Airway epithelial cell (primary cell): ENCODE measurements around the gene ARL2. TPM values are rescaled to one million over a fixed set of nuclear protein-coding genes. Genes with fewer than 3 reads are reported as not detected.

Experiments used
- total RNA-seq: library from RNA; depleted of rRNA; stranded (reverse); fragments of >200 nt; gene quantifications from 2 replicates; pipeline ENCODE4 v1.2.3, GENCODE V29; 2015

Gene ARL2
- total RNA-seq: 118 and 132 TPM in 2 replicates

DNA sequence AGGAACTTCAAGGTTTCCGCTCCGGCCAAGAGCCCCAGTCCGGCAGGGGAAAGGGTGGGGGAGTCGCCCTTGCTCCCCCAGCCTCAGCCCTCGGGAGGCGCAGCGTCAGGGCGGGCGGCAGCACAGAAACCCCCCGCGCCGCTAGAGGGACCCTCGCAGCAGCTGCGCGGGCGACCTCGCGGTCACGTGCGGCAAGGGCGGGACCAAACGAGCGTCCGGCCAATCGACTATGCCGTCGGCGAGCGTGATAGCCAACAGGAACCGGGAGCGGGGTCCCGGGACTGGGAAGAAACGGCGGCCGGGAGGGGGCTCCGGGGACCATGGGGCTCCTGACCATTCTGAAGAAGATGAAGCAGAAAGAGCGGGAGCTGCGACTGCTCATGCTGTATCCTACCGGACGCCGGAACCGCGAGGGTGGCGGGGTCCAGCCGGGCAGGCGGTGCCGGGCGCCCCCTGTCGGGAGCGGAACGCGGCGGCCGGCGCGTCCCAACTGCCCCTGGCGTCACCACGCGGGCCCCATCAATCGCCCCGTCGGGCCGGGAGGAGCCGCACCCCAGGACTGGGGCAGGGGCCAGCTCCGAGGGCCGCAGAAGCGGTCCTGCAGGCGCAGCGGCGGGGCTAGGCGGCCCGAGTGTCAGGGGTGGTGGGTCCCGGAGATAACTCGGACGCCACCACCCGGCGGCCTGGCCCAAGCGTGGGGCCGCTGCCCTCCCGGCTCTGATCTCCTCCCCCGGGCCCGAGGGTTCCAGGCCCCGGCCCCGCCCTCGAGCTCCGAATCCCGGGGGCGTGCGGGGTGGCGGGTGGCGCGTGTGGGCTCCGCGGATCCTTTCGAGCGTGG lies at the start of gene ARL2:
Gene ARL2, plus strand, starts transcription at position 273 of the 838 bp plus-strand sequence. Its CDS starts 48 bp downstream, at position 321.

DNA sequence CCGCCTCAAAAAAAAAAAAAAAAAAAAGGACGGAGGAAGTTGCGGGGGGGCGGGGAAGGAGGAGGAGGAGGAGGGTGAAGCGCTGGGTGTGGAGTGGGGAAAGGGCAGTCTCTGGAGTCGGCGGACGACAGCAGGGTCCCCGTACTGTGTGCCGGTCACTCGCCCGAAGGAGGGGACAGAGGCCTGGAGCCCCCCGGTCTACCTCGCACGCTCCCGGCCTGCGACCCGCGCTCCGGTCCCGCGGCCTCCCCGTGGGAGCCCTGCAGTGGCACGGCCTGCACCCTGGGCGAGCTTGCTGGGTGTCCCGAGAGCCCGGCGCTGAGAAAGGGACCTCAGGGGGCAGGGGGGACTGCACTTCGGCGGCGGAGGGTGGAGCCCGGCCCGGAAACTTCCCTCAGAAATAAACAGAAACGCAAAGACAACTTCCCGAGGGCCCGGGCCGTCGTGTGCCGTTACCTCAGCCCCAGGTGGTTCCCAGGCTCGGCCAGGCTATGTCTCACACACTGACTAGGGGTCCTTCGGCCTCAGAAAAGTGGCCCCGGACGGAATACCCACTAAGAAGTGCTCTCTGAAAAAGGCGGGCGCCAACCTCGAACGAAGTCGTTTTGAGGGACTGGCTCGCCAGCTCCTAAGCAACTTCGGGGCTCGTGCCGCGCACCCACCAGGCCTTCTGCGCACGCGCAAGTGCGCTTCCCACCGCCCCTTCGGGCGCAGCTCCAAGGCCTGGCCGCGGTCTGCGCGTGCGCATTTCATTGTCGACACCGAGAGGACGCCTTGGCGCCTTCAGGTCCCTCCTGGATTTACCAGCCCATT lies 42.3 kb upstream of the ARL2 start, which contains the start of gene MAJIN:
Gene MAJIN, minus strand, starts transcription at position 688 of the 813 bp plus-strand sequence. CDS start 12,703 bp downstream, outside the sequence.

DNA sequence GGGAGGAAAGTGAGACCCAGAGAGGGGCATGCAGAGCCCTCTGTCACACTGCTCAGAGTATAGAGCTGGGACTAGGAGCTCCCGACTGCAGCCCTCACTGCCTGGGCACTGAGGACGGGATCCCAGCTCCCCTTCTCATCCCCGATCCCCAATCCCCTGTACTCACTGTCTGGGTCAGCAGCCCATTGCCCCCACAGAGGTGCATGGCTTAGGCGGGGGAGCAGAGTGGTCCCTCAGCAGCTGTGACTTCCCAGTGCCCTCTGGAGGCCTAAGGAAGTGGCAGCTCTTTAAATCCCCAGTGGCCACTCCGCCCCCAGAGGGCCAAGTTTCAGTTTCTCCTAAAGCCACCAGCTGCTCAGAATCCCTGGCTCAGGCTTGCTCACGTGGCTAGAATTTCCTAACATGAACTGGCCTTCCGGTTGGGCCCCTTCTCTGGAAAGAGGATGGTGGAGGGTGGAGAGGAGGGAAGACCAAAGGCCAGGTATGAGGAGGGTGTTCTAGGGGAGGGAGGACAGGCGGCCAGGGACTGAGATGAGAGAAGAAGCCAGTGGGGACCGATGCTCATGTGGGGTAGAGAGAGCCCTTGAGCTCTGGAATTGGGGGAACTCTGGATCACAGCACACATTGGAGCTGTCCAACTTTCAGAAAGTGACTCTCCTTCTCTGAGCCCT lies 17.1 kb upstream of the ARL2 start, which contains the start of gene BATF2:
Gene BATF2, minus strand, starts transcription at position 262 of the 671 bp plus-strand sequence. Its CDS starts 57 bp downstream, at position 205.

DNA sequence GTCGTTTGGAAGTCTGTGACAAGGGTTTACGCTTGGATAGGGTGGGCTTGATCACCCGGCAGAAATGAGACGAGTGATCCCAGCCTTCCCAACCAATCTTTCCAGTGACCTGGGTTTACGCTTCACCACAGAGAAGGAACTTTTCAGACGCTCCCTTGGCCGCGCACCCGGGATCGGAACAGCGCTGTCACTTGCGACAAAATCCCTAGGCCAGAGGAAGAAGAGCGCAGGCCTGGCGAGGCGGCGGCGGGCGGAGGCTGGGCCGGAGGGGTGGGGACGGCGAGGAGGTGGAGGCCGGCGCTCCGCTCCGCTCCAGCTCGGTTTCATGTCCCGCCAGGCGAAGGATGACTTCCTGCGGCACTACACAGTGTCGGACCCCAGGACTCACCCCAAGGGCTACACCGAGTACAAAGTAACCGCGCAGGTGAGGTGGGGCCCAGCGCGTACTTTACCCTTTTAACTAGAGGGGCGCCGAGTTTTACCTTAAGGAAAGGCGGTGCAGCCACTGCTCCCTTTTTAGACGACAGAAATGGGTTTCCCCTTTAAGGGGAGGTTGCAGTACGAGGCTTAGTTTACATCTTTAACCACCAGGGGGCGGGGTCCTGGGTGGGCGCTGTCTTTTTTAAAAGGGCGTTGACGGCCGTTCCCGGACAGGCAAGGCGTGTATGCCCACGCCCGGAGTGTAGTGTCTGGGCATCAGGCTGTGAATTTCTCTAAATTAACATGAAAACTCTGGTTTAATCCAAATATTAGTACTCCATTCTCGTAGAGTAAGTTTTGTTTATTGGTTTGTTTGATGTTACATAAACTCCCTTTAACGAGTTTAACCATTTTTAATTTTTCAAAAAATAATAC lies 13.5 kb downstream of the ARL2 start, which contains the start of gene SNX15:
Gene SNX15, plus strand, starts transcription at position 227 of the 855 bp plus-strand sequence. Its CDS starts 99 bp downstream, at position 326.

DNA sequence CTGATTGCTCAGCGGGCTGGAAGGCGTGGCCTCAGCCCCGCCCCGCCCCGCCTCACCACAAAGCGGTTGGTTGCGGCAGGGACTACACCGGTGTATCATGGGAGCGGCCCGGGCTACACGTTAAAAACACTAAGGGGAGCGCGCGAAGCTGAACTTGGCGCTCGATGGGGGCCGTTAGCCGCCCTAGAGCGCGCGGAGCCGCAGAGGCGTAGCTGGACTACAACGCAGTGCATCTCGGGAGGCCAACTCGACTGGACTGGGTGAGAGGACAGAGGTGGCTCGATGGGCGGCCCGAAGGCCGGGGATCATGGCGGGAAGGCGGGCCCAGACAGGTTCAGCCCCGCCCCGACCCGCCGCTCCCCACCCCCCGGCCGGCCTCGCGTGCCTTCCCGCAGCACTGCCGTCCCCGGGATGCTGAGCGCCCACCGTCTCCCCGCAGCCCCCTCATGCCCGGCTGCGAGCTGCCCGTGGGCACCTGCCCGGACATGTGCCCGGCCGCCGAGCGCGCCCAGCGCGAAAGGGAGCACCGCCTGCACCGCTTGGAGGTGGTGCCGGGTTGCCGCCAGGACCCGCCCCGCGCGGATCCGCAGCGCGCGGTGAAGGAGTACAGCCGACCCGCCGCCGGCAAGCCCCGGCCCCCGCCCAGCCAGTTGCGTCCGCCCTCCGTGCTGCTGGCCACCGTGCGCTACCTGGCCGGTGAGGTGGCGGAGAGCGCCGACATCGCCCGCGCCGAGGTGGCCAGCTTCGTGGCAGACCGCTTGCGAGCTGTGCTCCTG lies 27.1 kb downstream of the ARL2 start, which contains the start of gene SAC3D1:
Gene SAC3D1, plus strand, starts transcription at position 364 of the 776 bp plus-strand sequence. Its CDS starts 83 bp downstream, at position 447.

DNA sequence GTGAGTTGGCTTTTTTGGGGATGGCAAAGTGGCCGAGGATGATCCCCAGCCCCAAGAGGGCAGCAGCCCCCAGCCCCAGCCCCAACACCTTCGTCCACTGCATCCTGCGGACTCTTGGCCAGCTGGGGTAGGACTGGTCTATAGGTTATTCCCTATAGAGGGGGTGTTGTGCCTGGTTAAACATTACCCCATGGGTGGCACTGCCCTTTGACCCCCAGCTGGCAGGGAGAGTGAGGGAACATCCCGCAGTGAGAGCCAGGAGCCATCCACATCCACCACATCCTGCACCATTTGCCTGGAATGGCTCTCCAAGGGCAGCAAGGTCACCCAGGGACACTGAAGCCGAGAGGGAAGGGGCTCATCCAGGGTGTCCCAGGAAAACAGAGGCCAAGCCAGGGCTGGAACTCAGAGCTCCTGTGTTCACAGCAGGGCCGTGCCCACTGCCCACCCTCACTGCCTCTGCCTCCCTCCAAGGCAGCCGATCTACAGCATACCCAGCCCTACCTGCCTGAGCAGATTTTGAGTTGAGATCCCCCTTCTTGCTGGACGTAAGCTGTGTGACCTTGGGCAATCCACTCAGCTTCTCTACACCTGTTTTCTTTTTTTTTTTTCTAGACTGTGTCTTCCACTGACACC lies 44.6 kb downstream of the ARL2 start, which contains the start of gene NAALADL1:
Gene NAALADL1, minus strand, starts transcription at position 135 of the 636 bp plus-strand sequence. Its CDS starts 32 bp downstream, at position 103.

Other genes starting within 250 kb of the ARL2 start
- gene SF1, start 235.6 kb upstream of the ARL2 start, total RNA-seq: 130 and 133 TPM in 2 replicates
- gene MAP4K2, start 210.9 kb upstream of the ARL2 start, total RNA-seq: 23.3 and 35.0 TPM in 2 replicates
- 21.9 and 28.4 TPM in 2 replicates for gene MEN1, start 203.6 kb upstream of the ARL2 start, total RNA-seq
- gene CDC42BPG, start 169.5 kb upstream of the ARL2 start, total RNA-seq: 15.9 and 17.4 TPM in 2 replicates
- 43.7 and 57.8 TPM in 2 replicates for gene EHD1, start 135.5 kb upstream of the ARL2 start, total RNA-seq
- 18.2 and 19.0 TPM in 2 replicates for gene ATG2A, start 97.0 kb upstream of the ARL2 start, total RNA-seq
- gene PPP2R5B, start 89.5 kb upstream of the ARL2 start, total RNA-seq: 14.8 and 16.2 TPM in 2 replicates
- gene GPHA2, start 78.3 kb upstream of the ARL2 start, total RNA-seq: not detected in 2 replicates
- gene MAJIN, start 42.1 kb upstream of the ARL2 start, total RNA-seq: not detected in 2 replicates
- gene BATF2, start 17.2 kb upstream of the ARL2 start, total RNA-seq: 0.09 TPM in 1 of 2 replicates, not detected in the other
- gene SNX15, start 13.3 kb downstream of the ARL2 start, total RNA-seq: 10.2 and 14.2 TPM in 2 replicates
- 32.7 and 34.4 TPM in 2 replicates for gene SAC3D1, start 27.1 kb downstream of the ARL2 start, total RNA-seq
- gene NAALADL1, start 44.4 kb downstream of the ARL2 start, total RNA-seq: 2.0 and 7.1 TPM in 2 replicates
- gene CDCA5, start 69.9 kb downstream of the ARL2 start, total RNA-seq: 13.9 and 14.8 TPM in 2 replicates
- gene ZFPL1, start 70.1 kb downstream of the ARL2 start, total RNA-seq: 30.1 and 48.6 TPM in 2 replicates
- gene VPS51, start 82.1 kb downstream of the ARL2 start, total RNA-seq: 195 and 359 TPM in 2 replicates
- 80.3 and 96.7 TPM in 2 replicates for gene TM7SF2, start 97.7 kb downstream of the ARL2 start, total RNA-seq
- 28.4 and 54.3 TPM in 2 replicates for gene ZNHIT2, start 103.5 kb downstream of the ARL2 start, total RNA-seq
- gene FAU, start 108.0 kb downstream of the ARL2 start, total RNA-seq: 609 and 906 TPM in 2 replicates
- 54.8 and 80.0 TPM in 2 replicates for gene MRPL49, start 108.2 kb downstream of the ARL2 start, total RNA-seq
- 12.7 and 18.1 TPM in 2 replicates for gene SYVN1, start 120.4 kb downstream of the ARL2 start, total RNA-seq
- gene SPDYC, start 156.1 kb downstream of the ARL2 start, total RNA-seq: not detected in 2 replicates
- 594 and 598 TPM in 2 replicates for gene CAPN1, start 167.8 kb downstream of the ARL2 start, total RNA-seq
- gene POLA2, start 247.8 kb downstream of the ARL2 start, total RNA-seq: 15.4 and 51.9 TPM in 2 replicates